Fibroblast of lung (primary cell): ENCODE results near the gene ABCB9. TPM values are rescaled to one million over a fixed set of nuclear protein-coding genes. Genes with fewer than 3 reads are reported as not detected.

Experiments
- DNase-seq, 2 donors: peaks; one replicate each; pipeline versions ENCODE4 v3.0.0 to v3.0.0-alpha.2; 2010; ENCODE audit warnings: low read depth in 2 of 2
- H2AFZ ChIP-seq: 2 replicates; pipeline ENCODE4 v1.5.1; 2012; ENCODE audit warnings: low read length, control low read depth, inconsistent platforms
- H3K27ac ChIP-seq: 2 replicates; pipeline ENCODE4 v1.5.1; 2011; ENCODE audit warnings: low read length, control low read depth; ENCODE audit not compliant: insufficient read depth
- H3K27me3 ChIP-seq: 2 replicates; pipeline ENCODE4 v1.5.1; 2011; ENCODE audit warnings: mild to moderate bottlenecking, low read length; ENCODE audit not compliant: control insufficient read depth, insufficient read depth
- H3K36me3 ChIP-seq: 2 replicates; pipeline ENCODE4 v1.5.1; 2011; ENCODE audit warnings: low read length; ENCODE audit not compliant: control insufficient read depth, insufficient read depth
- H3K4me1 ChIP-seq: 2 replicates; pipeline ENCODE4 v1.5.1; 2011; ENCODE audit warnings: low read length; ENCODE audit not compliant: control insufficient read depth, insufficient read depth; ENCODE audit errors: extremely low read depth
- H3K4me2 ChIP-seq: 2 replicates; pipeline ENCODE4 v1.5.1; 2011; ENCODE audit warnings: low read length, control low read depth; ENCODE audit not compliant: insufficient read depth; ENCODE audit errors: extremely low read depth
- H3K4me3 ChIP-seq, 4 experiments: fragments of 200-600 bp in 1 of 4; sonication (generic) in 1 of 4; replicated peaks in 1 of 4; 2 replicates each; pipeline ENCODE4 v1.5.1; 2011 to 2016; ENCODE audit warnings: low read length in 4 of 4, low read depth in 3 of 4, mild to moderate bottlenecking in 3 of 4, control low read depth in 2 of 4, inconsistent platforms in 1 of 4, mixed read lengths in 1 of 4; ENCODE audit not compliant: insufficient read depth in 1 of 4; ENCODE audit errors: control extremely low read depth in 1 of 4
- H3K79me2 ChIP-seq: 2 replicates; pipeline ENCODE4 v1.5.1; 2012; ENCODE audit warnings: mild to moderate bottlenecking, low read length, inconsistent platforms; ENCODE audit not compliant: control insufficient read depth, insufficient read depth
- H3K9ac ChIP-seq: 2 replicates; pipeline ENCODE4 v1.5.1; 2011; ENCODE audit warnings: mild to moderate bottlenecking, low read length, control low read depth; ENCODE audit not compliant: insufficient read depth
- H3K9me3 ChIP-seq: 2 replicates; pipeline ENCODE4 v1.5.1; 2012; ENCODE audit warnings: low read depth, low read length; ENCODE audit not compliant: control insufficient read depth, insufficient read depth
- H4K20me1 ChIP-seq: 2 replicates; pipeline ENCODE4 v1.5.1; 2011; ENCODE audit warnings: low read length; ENCODE audit not compliant: control insufficient read depth, insufficient read depth; ENCODE audit errors: extremely low read depth
- CTCF ChIP-seq, 2 donors: IDR thresholded peaks in 1 of 2; conservative IDR thresholded peaks in 1 of 2; 1 replicate in 1 of 2; 2 replicates in 1 of 2; pipeline ENCODE4 v1.5.1; 2011 to 2012; ENCODE audit warnings: low read length in 2 of 2, control low read depth in 1 of 2, inconsistent platforms in 1 of 2, low read depth in 1 of 2, mild to moderate bottlenecking in 1 of 2
- EZH2 ChIP-seq: IDR thresholded peaks from 2 replicates; pipeline ENCODE4 v1.5.1; 2012; ENCODE audit warnings: low read length, control low read depth, mild to moderate bottlenecking; ENCODE audit errors: missing control alignments
- polyA plus RNA-seq, 2 donors: library from polyadenylated mRNA; depleted of rRNA in 1 of 2; stranded (reverse) in 1 of 2; unstranded in 1 of 2; fragments of >200 nt; gene quantifications; 2 replicates each; pipeline ENCODE4 v1.2.1, GENCODE V29; 2011 to 2012; ENCODE audit warnings: missing spikeins in 1 of 2
- total RNA-seq: library from RNA; depleted of rRNA; stranded (reverse); fragments of >200 nt; gene quantifications from 2 replicates; pipeline ENCODE4 v1.2.1, GENCODE V29; 2014

The ABCB9 gene
- total and polyA plus RNA-seq, 2 donors (not counting 1 experiment from before 2014, with no cell fraction given), result 3.8 to 6.3 TPM

- no peak for DNase-seq
- no peaks in the 10 kb centered on the region for H3K36me3 ChIP-seq
- no peak for TF ChIP-seq CTCF (conservative IDR thresholded peaks at IDR 0.05 in 1 of 2, IDR thresholded peaks at IDR 0.05 in 1 of 2; ENCODE audit: low read depth in 1 of 2, low read length in 2 of 2)
- no peak for TF ChIP-seq EZH2
- no peak overlapping the region for H3K9ac ChIP-seq
- H3K4me1 ChIP-seq, result peaks cover 7% of the 10 kb centered on the region
- no peak overlapping the region for H3K27ac ChIP-seq
- no peaks in the 10 kb centered on the region for H3K9me3 ChIP-seq
- no peaks in the 10 kb centered on the region for H3K27me3 ChIP-seq
- H3K79me2 ChIP-seq, result no peaks in the 10 kb centered on the region
- no peak overlapping the region for H2AFZ ChIP-seq
- H3K4me3 ChIP-seq, result peak overlapping the region in 1 of 4 experiments; percentile 14
- no peaks in the 10 kb centered on the region for H4K20me1 ChIP-seq
- H3K4me2 ChIP-seq, result no peak overlapping the region
Observed at GRCh38 chr12:122966743-122967550, 684 bp upstream of the ABCB9 start.

- H3K4me2 ChIP-seq, result peak overlapping the region; percentile 64
- no peak overlapping the region for H2AFZ ChIP-seq
- H3K27me3 ChIP-seq, result no peaks in the 10 kb centered on the region
- peaks cover 7% of the 10 kb centered on the region for H3K4me1 ChIP-seq
- peak overlapping the region; percentile 49 for H3K9ac ChIP-seq
- H3K4me3 ChIP-seq, result peak overlapping the region; percentile 49 to 77 (median 60)
- DNase-seq, result no peak
- H3K9me3 ChIP-seq, result no peaks in the 10 kb centered on the region
- no peaks in the 10 kb centered on the region for H4K20me1 ChIP-seq
- no peaks in the 10 kb centered on the region for H3K36me3 ChIP-seq
- no peak for TF ChIP-seq EZH2
- TF ChIP-seq CTCF (conservative IDR thresholded peaks at IDR 0.05 in 1 of 2, IDR thresholded peaks at IDR 0.05 in 1 of 2; ENCODE audit: low read depth in 1 of 2, low read length in 2 of 2), result no peak
- H3K79me2 ChIP-seq, result no peaks in the 10 kb centered on the region
- H3K27ac ChIP-seq, result no peak overlapping the region
Observed at GRCh38 chr12:122965321-122965751, 927 bp downstream of the ABCB9 start.

- peaks cover 7% of the 10 kb centered on the region for H3K4me1 ChIP-seq
- no peak overlapping the region for H3K9ac ChIP-seq
- H3K27me3 ChIP-seq, result no peaks in the 10 kb centered on the region
- no peaks in the 10 kb centered on the region for H3K79me2 ChIP-seq
- H3K4me3 ChIP-seq, result no peak overlapping the region
- no peaks in the 10 kb centered on the region for H3K9me3 ChIP-seq
- DNase-seq, result no peak
- peaks cover 2% of the 10 kb centered on the region for H3K36me3 ChIP-seq
- H3K4me2 ChIP-seq, result no peak overlapping the region
- TF ChIP-seq EZH2 (no peak), CTCF (conservative IDR thresholded peaks at IDR 0.05 in 1 of 2, IDR thresholded peaks at IDR 0.05 in 1 of 2; ENCODE audit: low read depth in 1 of 2, low read length in 2 of 2) (no peak)
- no peak overlapping the region for H3K27ac ChIP-seq
- H2AFZ ChIP-seq, result no peak overlapping the region
- H4K20me1 ChIP-seq, result no peaks in the 10 kb centered on the region
Observed at GRCh38 chr12:122964439-122965257, 1.6 kb downstream of the ABCB9 start.
